Fibroblast of peridontal ligament (primary cell): ENCODE measurements around the gene SAMD11.
"Not testable (repeated sequence)": the region's sequence is repeated elsewhere in the genome, so short reads cannot be mapped to it uniquely, and the experiment has no call there.

ENCODE experiments used
- DNase-seq: peaks from one replicate; pipeline ENCODE4 v3.0.0-alpha.2; 2010; ENCODE audit errors: extremely low read depth

SAMD11 gene

DNA sequence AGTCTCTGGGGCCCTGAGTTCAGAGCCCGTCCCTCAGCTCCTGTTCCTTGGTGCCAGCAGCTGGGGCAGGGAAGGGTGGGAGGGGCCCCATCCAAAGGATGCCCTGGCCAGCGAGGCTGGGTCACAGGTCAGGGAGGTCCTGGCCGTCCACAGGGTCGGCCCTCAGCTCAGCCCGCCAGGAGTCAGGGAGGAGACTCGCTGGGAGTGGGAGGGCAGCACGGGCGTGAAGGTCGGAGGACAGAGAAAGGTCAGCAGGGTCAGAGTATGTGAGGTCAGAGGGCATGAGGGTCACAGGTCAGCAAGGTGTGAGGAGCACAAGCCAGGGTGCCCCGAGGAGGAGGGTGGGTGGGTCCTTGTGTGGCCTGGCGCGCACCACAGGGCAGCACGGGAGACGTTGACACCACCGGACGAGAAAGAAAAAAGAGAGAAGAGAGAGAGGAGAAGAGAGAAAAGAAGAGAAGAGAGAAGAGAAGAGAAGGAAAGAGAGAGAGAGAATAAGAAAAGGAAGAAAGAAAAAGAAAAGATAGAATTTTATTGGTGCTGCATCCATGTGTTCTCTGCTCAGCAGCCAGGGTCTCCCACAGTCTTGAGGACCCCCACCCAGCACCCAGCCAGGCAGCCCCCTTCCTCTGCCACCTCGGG lies 51.1 kb downstream of the SAMD11 start:
- DNase-seq: no peak

DNA sequence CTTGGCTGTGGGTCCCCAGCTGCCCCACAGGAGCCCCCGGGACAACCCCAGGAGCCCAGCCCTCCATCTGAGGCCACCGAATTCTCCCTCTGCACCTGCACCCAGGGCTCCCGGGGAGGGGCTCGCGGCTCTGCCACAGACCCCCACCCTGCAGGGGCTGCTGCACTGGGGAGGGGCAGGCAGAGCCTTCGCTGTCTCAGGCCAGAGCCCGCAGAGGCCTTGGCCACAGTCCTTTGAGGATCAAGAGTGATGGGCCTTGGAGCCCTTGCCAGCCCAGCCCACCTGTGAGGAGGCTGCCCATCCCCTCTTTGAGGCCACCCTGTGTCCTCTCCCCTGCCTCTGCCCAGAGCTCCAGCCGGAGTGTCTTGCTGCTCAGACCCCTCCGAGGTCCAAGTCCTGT lies 51.6 kb downstream of the SAMD11 start:
- DNase-seq: no peak

DNA sequence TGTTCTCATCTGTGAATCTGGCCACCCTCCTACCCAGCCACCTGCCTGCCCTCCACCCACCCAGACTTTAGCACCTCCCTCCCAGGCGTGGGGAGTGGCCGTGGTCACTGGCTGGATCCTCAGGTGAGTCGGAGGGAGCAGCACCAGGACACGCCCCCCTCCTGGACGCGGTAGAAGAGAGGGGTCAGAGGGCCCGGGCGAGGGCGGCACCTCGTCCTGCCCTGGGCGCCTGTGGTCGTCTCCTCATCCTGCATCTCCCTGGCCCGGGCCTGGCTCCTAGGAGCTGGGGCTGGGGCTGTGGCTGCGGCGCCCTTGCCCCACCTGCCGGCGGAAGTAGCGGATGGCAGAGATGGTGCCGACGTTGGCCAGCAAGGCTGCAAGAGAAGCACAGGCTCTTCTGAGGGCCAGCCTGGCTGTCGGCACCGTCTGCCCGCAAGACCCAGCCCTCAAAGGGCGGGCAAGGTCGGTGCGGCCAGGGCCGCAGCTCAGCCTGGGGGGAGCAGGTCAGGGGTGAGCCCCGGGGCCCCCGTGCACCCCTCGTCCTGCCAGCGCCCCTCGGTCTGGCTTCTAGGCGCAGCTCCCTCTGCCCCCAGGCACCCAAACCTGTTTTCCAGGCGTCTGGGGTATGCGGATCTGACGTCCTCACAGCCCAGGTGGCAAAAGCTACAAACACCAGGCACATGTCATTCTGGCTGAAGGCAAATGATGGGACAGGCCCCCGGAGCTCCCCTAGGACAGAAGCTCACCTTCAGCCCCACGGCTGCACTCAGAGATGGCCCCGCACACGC lies 52.4 kb downstream of the SAMD11 start:
- peak; percentile 41 for DNase-seq

DNA sequence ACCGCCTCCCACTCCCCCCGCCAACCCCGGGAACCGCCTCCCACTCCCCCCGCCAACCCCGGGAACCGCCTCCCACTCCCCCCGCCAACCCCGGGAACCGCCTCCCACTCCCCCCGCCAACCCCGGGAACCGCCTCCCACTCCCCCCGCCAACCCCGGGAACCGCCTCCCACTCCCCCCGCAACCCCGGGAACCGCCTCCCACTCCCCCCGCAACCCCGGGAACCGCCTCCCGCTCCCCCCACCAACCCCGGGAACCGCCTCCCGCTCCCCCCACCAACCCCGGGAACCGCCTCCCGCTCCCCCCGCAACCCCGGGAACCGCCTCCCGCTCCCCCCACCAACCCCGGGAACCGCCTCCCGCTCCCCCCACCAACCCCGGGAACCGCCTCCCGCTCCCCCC lies 53.1 kb downstream of the SAMD11 start:
- DNase-seq: not testable (repeated sequence)

DNA sequence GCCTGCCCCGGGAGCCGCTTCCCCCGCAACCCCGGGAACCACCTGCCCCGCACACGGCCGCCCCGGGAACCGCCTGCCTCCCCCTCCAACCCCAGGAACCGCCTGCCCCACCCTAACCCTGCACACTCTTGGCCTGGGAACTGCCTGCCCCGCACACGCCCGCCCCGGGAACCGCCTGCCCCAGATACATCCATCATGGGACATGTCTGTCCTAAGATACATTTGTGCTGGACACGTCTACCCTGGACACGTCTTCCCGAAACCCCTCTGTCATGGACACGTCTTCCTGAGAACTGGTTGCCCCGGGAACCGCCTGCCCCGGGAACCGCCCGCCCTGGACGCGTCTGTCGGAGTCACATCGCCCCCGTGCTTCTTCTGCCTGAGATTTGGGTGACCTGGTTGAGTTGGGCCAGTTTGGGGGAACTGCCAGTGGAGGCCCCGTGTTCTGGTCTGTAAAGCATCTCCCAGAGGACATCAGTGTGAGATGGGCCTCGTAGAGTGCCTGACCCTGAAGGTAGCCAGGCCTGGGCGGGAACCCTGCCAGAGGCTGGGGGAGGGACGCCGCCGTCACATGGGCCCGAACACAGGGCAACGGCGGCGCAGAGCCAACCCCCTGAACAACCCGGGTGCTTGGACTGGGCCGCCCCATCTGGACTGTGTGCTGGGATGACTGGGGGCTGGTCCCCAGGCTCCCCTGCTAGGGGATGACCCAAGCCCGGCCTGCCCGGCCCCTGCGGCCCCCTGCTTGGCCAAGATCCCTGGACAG lies 54.5 kb downstream of the SAMD11 start:
- DNase-seq: no peak

DNA sequence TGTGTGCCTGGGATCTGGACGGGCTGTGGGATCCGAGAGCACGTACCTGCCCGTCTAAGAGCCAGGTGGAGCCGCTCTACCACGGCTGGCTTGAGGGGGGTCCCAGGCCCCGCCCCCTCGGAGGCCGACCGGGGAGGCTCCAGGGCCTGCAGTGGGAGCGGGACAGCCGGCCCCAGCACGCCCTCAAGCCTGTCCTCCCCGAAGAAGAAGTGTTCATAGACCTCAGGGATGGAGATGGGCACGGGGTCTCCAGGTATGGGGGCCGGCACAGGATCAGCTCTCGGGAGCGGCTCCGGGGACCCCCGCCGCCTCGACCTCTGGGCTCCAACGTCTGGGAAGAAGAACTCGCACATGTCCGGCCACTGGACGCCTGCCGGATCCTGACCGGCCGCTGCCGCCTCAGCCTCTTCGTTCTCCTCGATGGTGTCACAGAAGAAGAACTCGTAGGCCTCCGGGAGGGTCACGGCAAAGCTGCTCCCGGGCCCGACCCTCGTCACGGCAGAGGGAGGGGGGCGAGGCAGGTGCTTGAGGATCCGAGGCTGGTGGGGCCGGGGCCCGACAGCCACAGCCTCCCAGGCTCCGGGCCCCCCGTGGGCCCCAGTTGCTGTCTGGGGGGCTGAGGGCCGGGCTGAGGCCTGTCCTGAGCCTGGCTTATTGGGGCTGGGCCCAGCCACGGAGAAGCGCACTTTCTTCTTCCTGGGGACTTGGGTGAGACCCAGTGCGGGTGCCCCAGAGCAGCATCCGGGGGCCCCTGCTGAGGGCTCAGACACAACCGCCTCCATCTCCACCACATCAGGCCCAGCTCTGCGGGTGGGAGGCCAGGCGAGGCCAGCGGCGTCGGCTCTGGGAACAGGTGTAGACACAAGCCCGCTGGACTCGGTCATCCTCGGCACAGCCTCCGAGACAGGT lies 55.4 kb downstream of the SAMD11 start:
- no peak for DNase-seq

DNA sequence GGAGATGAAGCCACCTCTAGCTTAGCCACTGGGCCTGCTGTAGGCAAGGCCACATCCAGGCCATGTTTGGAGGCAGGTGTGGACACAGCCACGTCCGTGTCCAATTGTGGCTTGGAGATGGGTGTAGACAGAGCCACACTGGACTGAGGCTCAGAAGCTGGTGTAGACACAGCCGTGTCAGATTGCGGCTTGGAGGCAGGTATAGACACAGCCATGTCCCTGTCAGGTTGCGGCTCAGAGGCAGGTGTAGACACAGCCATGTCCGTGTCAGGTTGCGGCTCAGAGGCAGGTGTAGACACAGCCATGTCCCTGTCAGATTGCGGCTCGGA lies 56.0 kb downstream of the SAMD11 start:
- no peak for DNase-seq

DNA sequence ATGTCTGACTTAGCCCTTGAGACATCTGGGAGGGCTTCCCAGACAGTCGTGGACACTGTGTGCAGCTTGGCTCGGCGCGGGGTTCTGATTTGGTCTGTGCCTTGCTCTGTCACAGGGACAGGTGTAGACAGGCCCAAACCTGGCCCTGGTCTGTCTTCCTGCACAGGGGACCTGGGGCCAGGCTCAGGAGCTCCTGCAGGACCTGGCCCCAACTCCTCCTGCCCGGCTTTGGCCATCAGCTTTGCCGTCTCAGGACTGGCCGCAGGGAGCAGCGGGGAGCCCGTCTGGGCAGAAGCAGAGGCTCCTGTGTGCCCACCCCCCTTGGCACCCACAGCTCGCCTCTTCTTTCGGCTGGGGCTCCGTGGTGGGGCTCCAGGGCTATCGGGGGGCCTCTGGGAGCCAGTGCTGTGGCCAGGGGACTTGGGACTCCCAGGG lies 56.4 kb downstream of the SAMD11 start:
- no peak for DNase-seq

DNA sequence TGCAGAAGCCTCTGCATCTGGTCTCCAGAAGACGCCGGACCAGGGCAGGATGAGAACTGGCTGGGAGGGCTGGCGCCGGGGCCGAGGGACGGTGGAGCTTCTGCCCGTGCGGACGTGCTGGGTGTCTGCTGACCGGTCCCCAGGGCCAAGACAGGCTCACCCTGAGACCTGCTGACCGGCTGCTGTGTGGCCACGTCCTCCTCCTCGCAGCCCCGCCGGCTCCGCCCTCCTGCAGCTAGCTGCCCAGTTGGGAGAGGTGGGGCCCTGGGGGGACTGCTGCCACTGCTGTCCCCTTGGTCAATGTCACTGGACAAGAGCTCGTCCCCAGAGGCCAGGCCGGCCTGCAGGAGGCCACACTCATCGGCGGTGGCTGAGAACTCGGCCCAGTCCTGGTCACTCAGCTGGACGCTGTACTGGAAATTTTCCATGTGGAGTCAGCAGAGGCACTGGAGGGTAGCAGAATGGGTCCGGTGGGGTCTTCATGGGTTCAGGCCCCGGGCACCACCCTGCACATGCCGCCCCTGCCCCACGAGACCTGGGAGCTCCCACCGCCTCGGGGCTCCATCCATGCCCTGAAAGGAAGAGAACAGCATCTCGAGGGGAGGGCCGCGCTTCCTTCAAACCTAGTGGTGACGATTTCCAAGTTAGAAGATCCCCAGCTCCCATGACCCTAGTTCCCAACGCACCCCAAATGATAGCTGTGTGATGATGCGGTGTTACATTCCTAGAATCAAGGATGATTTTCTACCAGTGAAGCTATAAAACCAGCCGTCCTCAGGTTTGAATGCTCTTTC lies 57.1 kb downstream of the SAMD11 start:
- no peak for DNase-seq

DNA sequence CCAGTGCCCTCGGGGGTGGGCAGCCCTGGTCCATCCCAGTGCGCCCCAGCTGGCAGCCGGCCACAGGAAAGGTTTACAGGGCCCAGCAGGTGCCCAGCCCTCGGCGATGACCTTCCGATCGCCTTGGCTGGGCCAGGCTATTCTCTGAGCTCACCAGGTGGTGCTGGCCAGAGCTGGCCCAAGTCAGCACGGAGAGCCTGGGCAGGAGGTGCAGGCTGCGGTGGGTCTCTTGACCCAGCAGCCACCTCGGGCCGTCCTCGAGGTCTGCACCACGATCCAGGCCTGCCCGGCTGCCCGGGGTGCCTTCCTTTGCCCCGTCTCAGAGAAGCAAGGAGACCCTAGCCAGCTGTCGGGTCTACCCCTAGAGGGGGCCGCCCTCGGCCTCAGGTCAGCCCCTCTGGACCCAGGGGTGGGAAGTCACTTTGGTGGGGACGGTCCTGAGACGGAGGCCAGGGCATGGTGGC lies 57.8 kb downstream of the SAMD11 start:
- DNase-seq: no peak

DNA sequence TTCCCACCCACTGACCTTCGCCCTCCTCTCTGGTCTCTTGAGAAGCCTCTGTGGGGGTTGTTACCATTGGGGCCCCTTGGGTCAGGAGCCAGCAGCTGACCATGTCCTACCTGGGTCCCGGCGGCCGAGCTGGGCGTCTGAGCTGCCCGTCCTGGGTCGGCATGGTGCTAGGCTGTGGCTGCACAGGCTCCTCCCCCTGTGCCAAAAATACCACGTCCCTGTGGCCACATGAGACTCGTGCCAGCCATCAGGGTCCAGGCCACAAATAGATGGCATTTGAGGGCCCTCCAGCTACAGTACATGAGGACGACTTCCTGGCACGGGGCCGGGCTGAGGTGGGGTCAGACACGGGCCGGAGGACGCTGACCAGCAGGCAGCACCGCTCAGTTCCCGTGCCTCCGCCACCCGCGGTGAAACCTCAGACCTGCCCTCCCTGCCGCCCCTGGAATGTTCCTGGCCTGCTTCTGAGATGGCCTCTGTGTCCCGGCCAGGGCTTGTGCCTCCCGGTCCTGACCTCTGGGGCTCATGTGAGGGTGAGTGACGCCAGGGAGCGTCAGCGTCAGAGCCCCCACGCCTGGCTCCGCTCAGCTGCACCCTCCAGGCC lies 58.3 kb downstream of the SAMD11 start, which contains the start of gene PERM1:
TSS of gene PERM1 (minus strand) at position 139 of the 604 bp plus-strand sequence. CDS start 1,064 bp downstream, outside the sequence.
- DNase-seq: no peak

DNA sequence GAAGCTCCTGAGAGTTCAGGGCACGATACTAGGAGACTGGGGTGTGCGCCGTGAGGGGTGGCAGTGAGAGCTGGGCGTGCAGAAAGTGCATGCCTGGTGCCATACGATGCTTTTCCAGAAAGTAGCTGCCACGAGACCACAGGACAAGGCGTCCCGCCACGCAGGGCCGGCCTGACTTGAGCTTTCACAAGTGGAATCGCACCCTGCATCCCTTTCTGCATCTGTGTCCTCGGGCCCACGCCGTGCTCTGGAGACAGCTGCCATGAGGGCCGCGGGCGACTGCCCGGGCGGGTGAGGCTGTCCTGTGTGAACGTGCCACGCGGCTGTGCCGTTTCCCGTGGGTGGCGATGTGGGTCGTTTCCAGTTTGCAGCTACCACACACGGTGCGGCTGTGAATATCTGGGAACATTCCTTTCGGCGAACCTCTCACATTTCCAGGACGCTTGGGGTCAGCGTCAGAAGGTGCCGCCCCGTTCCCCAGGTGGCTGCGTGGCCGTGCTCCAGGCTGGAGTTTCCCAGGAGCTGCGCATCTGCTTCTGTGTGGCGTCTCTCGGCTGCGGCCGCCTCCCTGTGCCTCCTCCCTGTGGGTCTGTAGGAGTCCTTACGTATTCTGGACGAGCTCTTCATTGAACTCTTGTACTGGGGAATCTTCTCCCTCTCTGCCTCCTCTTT lies 59.2 kb downstream of the SAMD11 start:
- DNase-seq: no peak

DNA sequence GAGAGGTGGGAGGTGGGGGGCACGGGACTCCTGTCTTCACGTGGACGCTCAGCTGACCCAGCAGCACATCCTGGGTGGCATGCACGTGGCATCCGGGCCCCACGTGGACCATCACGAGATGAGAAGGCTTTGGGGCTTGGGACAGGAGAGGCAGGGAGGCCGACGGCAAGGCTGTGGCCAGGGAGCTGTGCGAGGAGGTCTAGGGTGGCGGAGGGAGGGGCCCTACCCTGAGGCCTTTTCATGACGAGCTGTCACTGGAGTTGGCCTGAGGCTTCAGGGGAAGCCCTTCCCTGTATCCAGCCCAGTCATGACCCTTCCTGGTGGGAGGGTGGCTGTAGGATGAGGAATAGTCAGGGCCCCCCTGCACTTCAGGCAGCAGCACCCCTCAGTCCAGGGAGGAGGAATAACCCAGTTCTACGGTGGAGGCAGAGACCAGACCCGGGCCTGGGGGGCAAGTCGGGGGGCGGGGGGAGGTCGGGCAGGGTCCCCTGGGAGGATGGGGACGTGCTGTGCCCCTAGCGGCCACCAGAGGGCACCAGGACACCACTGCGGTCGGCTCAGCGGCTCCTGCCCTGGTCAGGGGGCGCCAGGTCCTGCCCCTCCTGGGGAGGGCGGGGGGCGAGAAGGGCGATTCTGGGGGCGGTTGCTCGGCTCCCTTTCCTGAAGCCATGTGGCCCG lies 60.2 kb downstream of the SAMD11 start:
- no peak for DNase-seq

DNA sequence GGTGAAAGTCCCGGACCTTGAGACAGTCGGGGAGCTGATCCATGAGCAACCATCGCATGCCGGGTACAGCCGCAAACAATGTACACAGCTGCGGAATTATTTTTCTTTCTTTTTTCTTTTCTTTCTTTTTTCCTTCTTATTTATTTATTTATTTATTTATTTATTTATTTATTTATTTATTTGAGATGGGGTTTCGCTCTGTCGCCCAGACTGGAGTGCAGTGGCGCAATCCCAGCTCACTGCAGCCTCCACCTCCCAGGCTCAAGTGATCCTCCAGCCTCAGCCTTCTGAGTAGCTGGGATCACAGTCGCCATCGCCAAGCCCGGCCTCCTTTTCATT lies 60.7 kb downstream of the SAMD11 start:
- no peak for DNase-seq

DNA sequence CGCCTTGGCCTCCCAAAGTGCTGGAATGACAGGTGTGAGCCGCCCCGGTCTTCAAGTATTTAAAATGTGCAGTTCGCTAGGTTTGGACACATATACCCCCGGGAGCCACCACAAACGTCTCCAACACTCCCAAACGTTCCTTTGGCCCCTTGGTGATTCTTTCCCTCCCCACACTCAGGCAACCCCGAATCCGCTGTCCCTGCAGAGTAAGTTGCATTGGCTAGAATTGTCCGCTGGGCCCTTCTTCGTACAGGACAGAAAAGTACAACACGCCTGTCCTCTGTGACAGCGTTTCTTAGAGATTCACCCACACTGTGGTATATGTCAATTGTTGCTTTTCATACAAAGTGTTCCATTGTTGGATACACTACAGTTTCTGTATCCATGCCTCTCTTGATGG lies 61.4 kb downstream of the SAMD11 start:
- DNase-seq: no peak

DNA sequence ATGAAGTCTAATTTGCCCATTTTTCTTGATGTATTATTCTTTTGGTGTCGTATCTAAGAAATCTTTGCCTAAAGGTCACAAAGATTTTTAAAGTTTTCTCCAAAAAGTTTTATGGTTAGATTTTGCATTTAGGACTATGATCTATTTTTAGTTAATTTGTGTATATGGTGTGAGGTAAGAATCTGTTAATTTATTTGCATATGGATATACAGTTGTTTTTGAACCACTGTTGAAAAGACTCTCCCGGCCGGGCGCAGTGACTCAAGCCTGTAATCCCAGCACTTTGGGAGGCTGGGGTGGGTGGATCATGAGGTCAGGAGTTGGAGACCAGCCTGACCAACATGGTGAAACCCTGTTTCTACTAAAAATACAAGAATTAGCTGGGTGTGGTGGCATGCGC lies 64.3 kb downstream of the SAMD11 start:
- not testable (repeated sequence) for DNase-seq

DNA sequence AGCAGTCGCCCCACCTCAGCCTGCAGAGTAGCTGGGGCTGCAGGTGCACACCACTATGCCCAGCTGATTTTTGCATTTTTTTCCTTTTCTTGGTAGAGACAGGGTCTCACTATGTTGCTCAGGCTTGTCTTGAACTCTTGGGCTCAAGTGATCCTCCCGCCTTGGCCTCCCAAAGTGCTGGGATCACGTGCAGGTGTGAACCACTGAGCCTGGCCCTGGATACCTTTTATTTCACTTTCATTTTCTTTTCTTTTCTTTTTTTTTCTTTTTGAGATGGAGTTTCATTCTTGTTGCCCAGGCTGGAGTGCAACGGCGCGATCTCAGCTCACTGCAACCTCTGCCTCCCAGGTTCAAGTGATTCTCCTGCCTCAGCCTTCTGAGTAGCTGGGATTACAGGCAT lies 67.6 kb downstream of the SAMD11 start:
- DNase-seq: not testable (repeated sequence)

DNA sequence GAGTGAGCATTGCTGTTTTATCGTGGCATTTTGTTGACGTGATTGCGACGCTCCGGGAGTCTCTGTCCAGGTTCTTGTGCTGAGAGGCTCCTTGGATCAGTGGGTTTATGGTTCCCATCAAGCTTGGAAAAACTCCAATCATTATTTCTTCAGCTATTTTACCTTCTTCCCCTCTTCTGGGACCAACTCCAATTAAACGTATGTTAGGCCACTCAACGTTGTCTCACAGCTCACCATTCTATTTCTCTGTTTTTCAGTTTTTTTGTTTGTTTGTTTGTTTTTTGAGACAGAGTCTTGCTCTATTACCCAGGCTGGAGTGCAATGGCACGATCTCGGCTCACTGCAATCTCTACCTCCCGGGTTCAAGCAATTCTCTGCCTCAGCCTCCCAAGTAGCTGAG lies 68.2 kb downstream of the SAMD11 start:
- DNase-seq: no peak

DNA sequence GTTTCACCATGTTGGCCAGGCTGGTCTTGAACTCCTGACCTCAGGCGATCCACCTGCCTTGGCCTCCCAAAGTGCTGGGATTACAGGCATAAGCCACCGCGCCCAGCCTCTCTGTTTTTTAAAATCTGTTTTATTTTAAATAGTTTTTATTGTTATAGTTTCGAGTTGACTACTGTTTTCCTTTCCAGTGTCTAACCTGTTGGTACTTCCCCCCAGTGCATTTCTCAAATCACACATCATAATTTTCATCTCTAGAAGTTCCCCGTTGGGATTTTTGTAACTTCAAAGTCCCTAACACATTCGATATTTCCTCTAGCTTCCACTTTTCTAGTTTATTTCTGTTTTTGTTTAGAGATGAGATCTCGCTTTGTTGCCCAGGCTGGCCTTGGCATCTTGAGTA lies 68.6 kb downstream of the SAMD11 start:
- DNase-seq: no peak
